GM13977 (cell line): ENCODE results near the gene PHF10.

Source experiments
- DNase-seq: peaks from one replicate; pipeline ENCODE4 v3.0.0; 2012; ENCODE audit warnings: low spot score
- in situ Hi-C: fragments of 300-500 bp; cut with MboI; formaldehyde crosslinking; loops from one replicate; pipeline ENCODE4 v1.12.0; 2022; ENCODE audit warnings: low sequenced_read_pairs, low pct_unique_long_range_greater_than_20kb, mixed read lengths, inconsistent platforms; ENCODE audit not compliant: unreplicated experiment
- TF ChIP-seq, protein P1 (sequence below): IDR thresholded peaks from 2 replicates; pipeline ENCODE4 v1.5.1; 2012; ENCODE audit warnings: mild to moderate bottlenecking, control low read depth; ENCODE audit not compliant: insufficient read depth; ENCODE audit errors: extremely low read depth, missing control alignments

The PHF10 gene

GRCh38 chr6:169684056-169684455, 40.2 kb downstream of the PHF10 start:
- TF ChIP-seq, protein P1, sequence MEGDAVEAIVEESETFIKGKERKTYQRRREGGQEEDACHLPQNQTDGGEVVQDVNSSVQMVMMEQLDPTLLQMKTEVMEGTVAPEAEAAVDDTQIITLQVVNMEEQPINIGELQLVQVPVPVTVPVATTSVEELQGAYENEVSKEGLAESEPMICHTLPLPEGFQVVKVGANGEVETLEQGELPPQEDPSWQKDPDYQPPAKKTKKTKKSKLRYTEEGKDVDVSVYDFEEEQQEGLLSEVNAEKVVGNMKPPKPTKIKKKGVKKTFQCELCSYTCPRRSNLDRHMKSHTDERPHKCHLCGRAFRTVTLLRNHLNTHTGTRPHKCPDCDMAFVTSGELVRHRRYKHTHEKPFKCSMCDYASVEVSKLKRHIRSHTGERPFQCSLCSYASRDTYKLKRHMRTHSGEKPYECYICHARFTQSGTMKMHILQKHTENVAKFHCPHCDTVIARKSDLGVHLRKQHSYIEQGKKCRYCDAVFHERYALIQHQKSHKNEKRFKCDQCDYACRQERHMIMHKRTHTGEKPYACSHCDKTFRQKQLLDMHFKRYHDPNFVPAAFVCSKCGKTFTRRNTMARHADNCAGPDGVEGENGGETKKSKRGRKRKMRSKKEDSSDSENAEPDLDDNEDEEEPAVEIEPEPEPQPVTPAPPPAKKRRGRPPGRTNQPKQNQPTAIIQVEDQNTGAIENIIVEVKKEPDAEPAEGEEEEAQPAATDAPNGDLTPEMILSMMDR = no peak
- in situ Hi-C loops = no loop called here
- no peak for DNase-seq

DNA sequence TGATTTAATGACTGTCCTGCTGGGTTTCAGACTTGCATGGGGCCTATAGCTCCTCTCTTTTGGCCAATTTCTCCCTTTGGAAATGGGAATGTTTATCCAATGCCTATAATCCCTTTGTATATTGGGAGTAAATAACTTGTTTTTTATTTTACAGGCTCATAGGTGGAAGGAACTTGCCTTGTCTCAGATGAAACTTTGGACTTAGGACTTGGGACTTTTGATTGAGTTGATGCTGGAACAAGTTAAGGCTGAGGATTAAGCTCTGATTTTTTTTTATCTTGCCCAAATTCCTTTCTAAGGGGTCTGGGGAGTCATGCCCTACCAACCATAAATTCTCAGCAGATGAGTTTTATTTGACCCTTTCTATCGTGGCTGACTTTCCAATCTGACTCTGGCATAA, 46.0 kb downstream of the PHF10 start:
- in situ Hi-C loops = no loop called here
- DNase-seq = no peak
- TF ChIP-seq, protein P1 = no peak

- TF ChIP-seq, protein P1 = no peak
- in situ Hi-C loops = no loop called here
- no peak for DNase-seq
Observed at GRCh38 chr6:169677096-169677495, 47.2 kb downstream of the PHF10 start.

DNA sequence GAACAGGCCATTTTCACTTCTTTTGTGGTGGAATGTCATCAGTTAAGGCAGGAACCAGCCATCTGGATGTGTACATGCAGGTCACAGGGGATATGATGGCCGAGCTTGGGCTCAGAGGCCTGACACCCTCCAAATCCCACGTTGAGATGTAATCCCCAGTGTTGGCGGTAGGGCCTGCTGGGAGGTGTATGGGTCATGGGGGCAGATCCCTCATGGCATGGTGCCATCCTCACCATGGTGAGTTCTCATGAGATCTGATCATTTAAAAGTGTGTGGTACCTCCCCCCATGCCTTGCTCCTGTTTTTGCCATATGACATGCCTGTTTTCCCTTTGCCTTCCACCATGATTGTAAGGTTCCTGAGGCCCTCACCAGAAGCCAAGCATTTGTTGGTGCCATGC, 49.3 kb downstream of the PHF10 start:
- TF ChIP-seq, protein P1 = no peak
- DNase-seq = no peak
- in situ Hi-C loops = no loop called here

DNA sequence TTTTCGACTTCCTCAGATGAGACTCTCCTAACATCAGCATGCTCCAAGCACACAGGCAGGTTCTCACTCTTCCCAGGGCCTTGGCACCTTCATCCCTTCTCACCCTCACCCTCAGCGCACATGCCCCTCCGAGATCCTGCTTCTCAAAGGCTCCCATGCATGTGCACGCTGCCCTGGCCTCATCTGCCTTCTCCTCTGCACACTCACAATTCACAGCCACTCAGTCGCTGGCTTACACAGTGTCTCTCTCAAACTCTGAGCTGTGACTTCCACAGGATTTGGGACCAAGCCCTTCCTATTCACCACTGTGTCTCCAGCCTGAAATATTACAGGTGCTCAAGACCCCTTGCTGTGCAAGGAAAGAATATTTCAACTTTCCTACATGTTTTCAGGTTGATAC, 52.7 kb downstream of the PHF10 start:
- DNase-seq = no peak
- TF ChIP-seq, protein P1 = no peak
- in situ Hi-C loops = no loop called here

- DNase-seq = no peak
- in situ Hi-C loops = no loop called here
- TF ChIP-seq, protein P1 = no peak
Observed at GRCh38 chr6:169669889-169670288, 54.4 kb downstream of the PHF10 start.

GRCh38 chr6:169669147-169669546, 55.2 kb downstream of the PHF10 start:
- no peak for DNase-seq
- in situ Hi-C loops = no loop called here
- TF ChIP-seq, protein P1 = no peak
